ENCODE measurements around the gene CYS1.

GRCh38 chr2:10103179-10103578, 23.0 kb upstream of the CYS1 start:
- no peak for TF ChIP-seq CTCF (IDR thresholded peaks at IDR 0.05; ENCODE audit: borderline replicate concordance, extremely low read depth, low read length, poor library complexity, severe bottlenecking)
- no peak for TF ChIP-seq EZH2 (IDR thresholded peaks at IDR 0.05; ENCODE audit: borderline replicate concordance, low read depth, low read length, severe bottlenecking)

Measured in DND-41 (cell line).